ENCODE measurements around the gene EVPL.
"Not testable (repeated sequence)": the region's sequence is repeated elsewhere in the genome, so short reads cannot be mapped to it uniquely, and the experiment has no call there.

DNA sequence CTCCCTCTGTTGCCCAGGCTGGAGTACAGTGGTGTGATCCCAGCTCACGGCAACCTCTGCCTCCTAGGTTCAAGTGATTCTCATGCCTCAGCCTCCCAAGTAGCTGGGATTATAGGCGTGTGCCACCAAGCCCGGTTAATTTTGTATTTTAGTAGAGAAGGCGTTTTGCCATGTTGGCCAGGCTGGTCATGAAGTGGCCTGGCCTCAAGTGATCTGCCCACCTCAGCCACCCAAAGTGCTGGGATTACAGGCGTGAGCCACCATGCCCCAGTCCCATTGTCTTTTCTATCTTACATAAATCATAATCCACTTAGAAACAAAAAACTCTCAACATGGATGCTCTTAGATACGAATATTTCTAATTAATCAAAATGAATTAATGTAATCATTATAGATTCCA lies 51.9 kb downstream of the EVPL start:
- not testable (repeated sequence) for TF ChIP-seq EP300, CTCF (IDR thresholded peaks at IDR 0.05)

Data from stomach (tissue), 4 donors.